Vagina (tissue), 2 donors: ENCODE data around the gene FANCC.

Experiments used
- CTCF ChIP-seq, 3 experiments: fragments of 450-650 bp in 2 of 3; fragments of 200-600 bp in 1 of 3; sonication (generic) in 1 of 3; IDR thresholded peaks; one replicate each; pipeline ENCODE4 v1.5.1; 2017 to 2019; ENCODE audit warnings: antibody characterized with exemption in 3 of 3, mild to moderate bottlenecking in 2 of 3, moderate library complexity in 2 of 3
- POLR2A ChIP-seq, 2 donors: fragments of 450-650 bp; IDR thresholded peaks; one replicate each; pipeline ENCODE4 v1.6.1; 2017; ENCODE audit warnings: antibody characterized with exemption in 2 of 2, mild to moderate bottlenecking in 2 of 2, moderate library complexity in 2 of 2

- TF ChIP-seq CTCF (IDR thresholded peaks at IDR 0.05): no peak
- no peak for TF ChIP-seq POLR2A (IDR thresholded peaks at IDR 0.05)
These were observed 254.2 kb downstream of the FANCC start for GRCh38 chr9:95063300-95063699.
